K562 treated with DMSO at 1 percent for 12 hours (cell line): ENCODE results near the gene LRRC15. TPM values are rescaled to one million over a fixed set of nuclear protein-coding genes. Genes with fewer than 3 reads are reported as not detected.

Experiments used
- total RNA-seq: library from RNA; unstranded; fragments of 300-600 nt; gene quantifications from 2 replicates; pipeline ENCODE4 v1.2.3, GENCODE V29; 2022; ENCODE audit not compliant: insufficient read depth

The LRRC15 gene
- not detected in 2 replicates for total RNA-seq

DNA sequence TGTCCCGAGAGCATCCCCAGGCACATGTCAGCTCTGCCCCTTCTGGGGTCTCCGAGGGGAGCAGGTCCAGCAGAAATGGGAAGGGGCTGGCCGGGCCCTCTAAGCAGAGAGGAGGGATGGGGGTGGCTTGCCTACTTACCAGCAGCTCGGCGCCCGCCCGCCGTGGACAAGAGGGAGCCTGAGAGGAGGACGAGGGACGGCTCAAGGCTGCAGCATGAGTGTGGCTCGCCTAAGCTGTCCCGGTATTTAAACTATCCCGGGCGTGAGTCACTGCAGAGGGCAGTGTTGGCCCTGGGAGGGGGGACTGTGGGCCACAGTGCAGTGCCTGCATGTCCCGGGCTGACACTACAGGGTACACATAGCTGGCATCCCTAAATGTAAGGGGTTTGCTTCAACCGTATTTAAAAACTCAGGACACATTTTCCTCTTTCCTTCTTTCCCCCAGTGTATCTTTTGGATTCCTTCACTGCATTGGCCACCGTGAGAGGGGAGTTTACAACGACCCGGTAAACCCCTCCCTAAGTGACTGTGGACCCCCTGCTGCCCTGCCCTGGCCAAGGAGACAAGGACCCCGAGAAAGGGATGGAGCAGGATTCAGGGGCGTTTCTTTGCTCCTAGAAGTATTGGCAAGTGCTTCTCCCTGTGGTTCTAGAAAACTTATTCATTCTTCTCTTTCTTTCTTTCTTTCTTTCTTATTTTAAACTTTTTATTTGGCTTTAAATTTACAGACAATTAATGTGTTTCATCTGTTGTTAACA lies at the start of gene LRRC15:
TSS of gene LRRC15 (minus strand) at position 222 of the 758 bp plus-strand sequence. CDS start 8,700 bp downstream, outside the sequence.

DNA sequence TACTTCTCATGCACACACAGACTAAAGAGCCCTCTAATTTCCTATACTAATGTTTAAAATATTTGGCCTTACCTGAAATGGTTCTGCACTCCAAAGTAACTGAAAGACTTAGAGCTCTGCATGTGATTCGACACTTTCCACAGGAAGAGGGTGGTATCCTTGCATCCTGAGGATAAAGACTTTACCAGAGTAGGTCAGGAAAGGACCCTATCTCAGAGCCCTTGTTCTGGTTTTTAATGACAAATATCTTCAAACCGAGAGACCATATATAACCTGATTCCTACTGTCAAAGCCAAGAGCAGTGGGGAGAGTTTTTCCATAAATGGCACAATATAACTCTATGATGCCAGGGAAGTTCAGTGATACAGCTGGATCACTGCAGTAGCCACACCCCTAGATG lies 29.6 kb upstream of the LRRC15 start, which contains the start of gene GP5:
TSS of gene GP5 (minus strand) at position 101 of the 400 bp plus-strand sequence. CDS start 984 bp downstream, outside the sequence.

DNA sequence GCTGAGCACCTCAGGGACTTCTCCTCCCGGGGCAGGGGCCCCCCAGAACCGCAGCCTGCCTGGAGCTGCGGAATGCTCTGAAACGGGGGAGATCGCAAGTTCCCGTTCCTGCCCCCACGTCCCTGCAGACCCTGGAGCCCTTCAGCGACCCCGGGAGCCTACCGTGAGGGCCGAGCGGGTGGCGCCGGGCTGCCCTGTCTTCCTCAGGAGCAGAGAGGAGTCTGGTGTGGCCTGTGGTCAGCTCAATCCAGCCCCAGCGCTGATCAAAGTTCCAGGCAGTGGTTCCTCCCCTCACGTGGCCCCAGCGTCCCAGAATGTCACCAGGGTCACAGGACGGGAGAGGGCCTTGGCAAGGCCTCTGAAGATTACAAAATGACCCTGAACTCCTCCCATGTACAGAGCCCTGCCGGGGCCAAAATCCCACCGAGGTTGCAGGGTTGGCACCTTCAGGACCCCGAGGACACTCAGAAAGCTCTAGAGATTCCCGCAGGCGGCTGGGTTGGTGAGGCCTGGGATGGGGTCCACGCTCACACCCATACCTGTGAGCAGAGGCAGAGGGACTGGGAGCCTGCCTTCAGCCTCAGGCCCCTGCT lies 18.4 kb downstream of the LRRC15 start, which contains the start of gene CPN2:
TSS of gene CPN2 (minus strand) at position 249 of the 593 bp plus-strand sequence. CDS start 8,626 bp downstream, outside the sequence.

Other genes starting within 250 kb of the LRRC15 start
- 66.4 and 75.1 TPM in 2 replicates for gene HES1, start 233.6 kb downstream of the LRRC15 start, total RNA-seq
- not detected in 2 replicates for gene CPN2, start 18.4 kb downstream of the LRRC15 start, total RNA-seq
- gene GP5, start 29.5 kb upstream of the LRRC15 start, total RNA-seq, result 0.22 TPM in 1 of 2 replicates, not detected in the other
- 7.0 and 38.4 TPM in 2 replicates for gene ATP13A3, start 117.3 kb upstream of the LRRC15 start, total RNA-seq